Mesenchymal stem cell (in vitro differentiated cells and primary cell): ENCODE data around the gene TAF15.

Experiments
- DNase-seq: peaks from one replicate; pipeline ENCODE4 v3.0.0-alpha.2; 2013
- H2AFZ ChIP-seq: one replicate; pipeline ENCODE4 v1.6.1; 2013; ENCODE audit warnings: low read depth, mild to moderate bottlenecking, control low read depth, inconsistent platforms, low read length, moderate library complexity
- H2AK5ac ChIP-seq: 2 replicates; pipeline ENCODE4 v1.6.1; 2013; ENCODE audit warnings: low read length, moderate library complexity, mild to moderate bottlenecking, inconsistent platforms; ENCODE audit not compliant: severe bottlenecking
- H2BK120ac ChIP-seq: one replicate; pipeline ENCODE4 v1.6.1; 2013; ENCODE audit warnings: low read depth, mild to moderate bottlenecking, inconsistent platforms, low read length, moderate library complexity
- H2BK12ac ChIP-seq, 2 experiments: one replicate each; pipeline ENCODE4 v1.6.1; 2013; ENCODE audit warnings: inconsistent platforms in 2 of 2, low read length in 2 of 2, mild to moderate bottlenecking in 2 of 2, moderate library complexity in 2 of 2, control low read depth in 1 of 2
- H2BK15ac ChIP-seq: one replicate; pipeline ENCODE4 v1.6.1; 2013; ENCODE audit warnings: mild to moderate bottlenecking, low read depth, inconsistent platforms; ENCODE audit not compliant: poor library complexity, severe bottlenecking
- H2BK5ac ChIP-seq: 2 replicates; pipeline ENCODE4 v1.6.1; 2013; ENCODE audit warnings: low read depth, mild to moderate bottlenecking, low read length, control low read depth, inconsistent platforms; ENCODE audit not compliant: poor library complexity, severe bottlenecking
- H3K14ac ChIP-seq, 2 experiments: one replicate each; pipeline ENCODE4 v1.6.1; 2013; ENCODE audit warnings: inconsistent platforms in 2 of 2, low read length in 2 of 2, control low read depth in 1 of 2, mild to moderate bottlenecking in 1 of 2, moderate library complexity in 1 of 2
- H3K18ac ChIP-seq, 2 experiments: one replicate each; pipeline ENCODE4 v1.6.1; 2013; ENCODE audit warnings: inconsistent platforms in 2 of 2, low read length in 2 of 2, control low read depth in 1 of 2, low read depth in 1 of 2, mild to moderate bottlenecking in 1 of 2
- H3K23ac ChIP-seq, 2 experiments: one replicate each; pipeline ENCODE4 v1.6.1; 2013; ENCODE audit warnings: inconsistent platforms in 2 of 2, low read length in 2 of 2, mild to moderate bottlenecking in 2 of 2, moderate library complexity in 2 of 2, control low read depth in 1 of 2
- H3K27ac ChIP-seq: 2 replicates; pipeline ENCODE4 v1.5.1; 2013; ENCODE audit warnings: mild to moderate bottlenecking, moderate library complexity, low read length, control low read depth, inconsistent platforms; ENCODE audit not compliant: poor library complexity, severe bottlenecking
- H3K27me3 ChIP-seq, 2 experiments: 2 replicates each; pipeline versions ENCODE4 v1.6.1 to v1.7.0; 2013; ENCODE audit warnings: low read length in 2 of 2, mild to moderate bottlenecking in 2 of 2, moderate library complexity in 2 of 2, control low read depth in 1 of 2, inconsistent platforms in 1 of 2; ENCODE audit not compliant: control insufficient read depth in 1 of 2, insufficient read depth in 1 of 2
- H3K36me3 ChIP-seq, 2 experiments: 2 replicates each; pipeline versions ENCODE4 v1.6.1 to v1.7.0; 2013; ENCODE audit warnings: low read length in 2 of 2, control low read depth in 1 of 2, inconsistent platforms in 1 of 2, low read depth in 1 of 2, mild to moderate bottlenecking in 1 of 2; ENCODE audit not compliant: insufficient read depth in 2 of 2, control insufficient read depth in 1 of 2
- H3K4ac ChIP-seq, 2 experiments: one replicate each; pipeline ENCODE4 v1.6.1; 2013; ENCODE audit warnings: inconsistent platforms in 2 of 2, low read length in 2 of 2, mild to moderate bottlenecking in 2 of 2, moderate library complexity in 2 of 2, control low read depth in 1 of 2, low read depth in 1 of 2
- H3K4me1 ChIP-seq: 2 replicates; pipeline ENCODE4 v1.6.1; 2013; ENCODE audit warnings: low read depth, low read length, control low read depth; ENCODE audit not compliant: control insufficient read depth, insufficient read depth
- H3K4me2 ChIP-seq: 2 replicates; pipeline ENCODE4 v1.6.1; 2013; ENCODE audit warnings: low read length, mild to moderate bottlenecking, inconsistent platforms; ENCODE audit not compliant: poor library complexity, severe bottlenecking
- H3K4me3 ChIP-seq, 2 experiments: 2 replicates each; pipeline versions ENCODE4 v1.5.1 to v1.7.0; 2013; ENCODE audit warnings: low read length in 2 of 2, mild to moderate bottlenecking in 2 of 2, control low read depth in 1 of 2, low read depth in 1 of 2; ENCODE audit not compliant: insufficient read depth in 1 of 2
- H3K79me1 ChIP-seq: replicated peaks from 2 replicates; pipeline ENCODE4 v1.6.1; 2013; ENCODE audit warnings: mild to moderate bottlenecking, control low read depth, low read length, inconsistent platforms; ENCODE audit not compliant: poor library complexity, severe bottlenecking
- H3K9ac ChIP-seq: 2 replicates; pipeline ENCODE4 v1.7.0; 2013; ENCODE audit warnings: mild to moderate bottlenecking, low read length, moderate library complexity
- H3K9me3 ChIP-seq: 2 replicates; pipeline ENCODE4 v1.7.0; 2013; ENCODE audit warnings: mild to moderate bottlenecking, low read length; ENCODE audit not compliant: control insufficient read depth
- H4K8ac ChIP-seq: one replicate; pipeline ENCODE4 v1.6.1; 2013; ENCODE audit warnings: inconsistent platforms, mild to moderate bottlenecking, low read length, moderate library complexity
- H4K91ac ChIP-seq: one replicate; pipeline ENCODE4 v1.6.1; 2013; ENCODE audit warnings: mild to moderate bottlenecking, low read length, inconsistent platforms
- WGBS: methylation state at CpG from one replicate; pipeline ENCODE4 v1.1.7; 2013; ENCODE audit warnings: mixed read lengths; 5-methylcytosine and 5-hydroxymethylcytosine counted together
- small RNA-seq: library from polyadenylated mRNA; stranded (forward); fragments of <200 nt; extraction: miRNeasy Mini kit (QIAGEN cat#:217004); gene quantifications from one replicate; pipeline ENCODE3, GENCODE V24; 2013; ENCODE audit warnings: low read depth

Gene TAF15

GRCh38 chr17:35894206-35894605 lies 84.9 kb downstream of the TAF15 start:
- no peak overlapping the region for H3K4me2 ChIP-seq

GRCh38 chr17:35895636-35896587 lies 86.6 kb downstream of the TAF15 start:
- WGBS = 89% methylated on average over 14 of the region's 14 CpGs

More at GRCh38 chr17:35894206-35894605, 84.9 kb downstream of the TAF15 start:
- H2AFZ ChIP-seq = no peak overlapping the region
- no peak overlapping the region for H2BK15ac ChIP-seq
- no peak overlapping the region for H3K14ac ChIP-seq
- H3K36me3 ChIP-seq = no peaks in the 10 kb centered on the region
- no peak overlapping the region for H4K91ac ChIP-seq
- no peak overlapping the region for H3K27ac ChIP-seq
- H3K9ac ChIP-seq = no peak overlapping the region
- no peak overlapping the region for H2BK120ac ChIP-seq
- no peak for DNase-seq
- no peak overlapping the region for H3K4me3 ChIP-seq
- no peak overlapping the region for H2AK5ac ChIP-seq
- H3K4me1 ChIP-seq = peaks cover 2% of the 10 kb centered on the region
- no peaks in the 10 kb centered on the region for H3K79me1 ChIP-seq
- H2BK5ac ChIP-seq = no peak overlapping the region
- H3K18ac ChIP-seq = no peak overlapping the region
- H3K4ac ChIP-seq = no peak overlapping the region
- no peaks in the 10 kb centered on the region for H3K27me3 ChIP-seq
- no peak overlapping the region for H3K23ac ChIP-seq
- 90% methylated on average over 7 of the region's 7 CpGs for WGBS
- H2BK12ac ChIP-seq = no peak overlapping the region
- no peak overlapping the region for H4K8ac ChIP-seq
- no peaks in the 10 kb centered on the region for H3K9me3 ChIP-seq

More at GRCh38 chr17:35895636-35896587, 86.6 kb downstream of the TAF15 start:
- Histone ChIP-seq H3K23ac (no peak overlapping the region), H2AK5ac (no peak overlapping the region), H3K4ac (no peak overlapping the region), H2BK12ac (no peak overlapping the region), H3K14ac (no peak overlapping the region), H2BK5ac (no peak overlapping the region), H3K4me3 (no peak overlapping the region), H3K27ac (no peak overlapping the region), H2BK120ac (no peak overlapping the region), H3K9ac (no peak overlapping the region), H2AFZ (no peak overlapping the region), H3K79me1 (no peaks in the 10 kb centered on the region), H3K4me2 (no peak overlapping the region), H3K4me1 (peaks cover 5% of the 10 kb centered on the region), H4K91ac (no peak overlapping the region), H3K18ac (peak overlapping the region in 1 of 2 experiments; percentile 24), H3K9me3 (no peaks in the 10 kb centered on the region), H4K8ac (no peak overlapping the region), H2BK15ac (peak overlapping the region; percentile 35), H3K27me3 (no peaks in the 10 kb centered on the region), H3K36me3 (no peaks in the 10 kb centered on the region)
- DNase-seq = peak; percentile 44

Small RNA genes lying within 50 kb of the gene (small RNA-seq; reads per million reads assigned to genes)
- 93.5 reads per million, percentile 92 among the genes with 10 or more reads in this experiment for gene RF00100
